Esophagus muscularis mucosa (tissue), 4 donors: ENCODE measurements around the gene SYT15. TPM values are rescaled to one million over a fixed set of nuclear protein-coding genes. Genes with fewer than 3 reads are reported as not detected.
A peak's percentile ranks its signal among the peaks of the same experiment; 100 is the strongest.
"Not testable (repeated sequence)": the region's sequence is repeated elsewhere in the genome, so short reads cannot be mapped to it uniquely, and the experiment has no call there.

Experiments
- DNase-seq: peaks from one replicate; pipeline ENCODE4 v3.0.0-alpha.2; 2017; ENCODE audit errors: extremely low spot score
- H3K27ac ChIP-seq, 4 donors: fragments of 200-600 bp; sonication (generic); replicated peaks in 1 of 4; 1 replicate in 3 of 4; 2 replicates in 1 of 4; pipeline ENCODE4 v1.5.1; 2016 to 2019; ENCODE audit warnings: mild to moderate bottlenecking in 1 of 4
- H3K27me3 ChIP-seq, 4 donors: fragments of 200-600 bp; sonication (generic); one replicate each; pipeline versions ENCODE4 v1.5.1 to v1.6.0; 2016 to 2019
- H3K36me3 ChIP-seq, 4 donors: fragments of 200-600 bp; sonication (generic); one replicate each; pipeline ENCODE4 v1.5.1; 2016 to 2019
- H3K4me1 ChIP-seq, 4 donors: fragments of 200-600 bp; sonication (generic); one replicate each; pipeline ENCODE4 v1.5.1; 2016 to 2019
- H3K4me3 ChIP-seq, 4 donors: fragments of 200-600 bp; sonication (generic); 1 replicate in 2 of 4; 2 replicates in 2 of 4; pipeline ENCODE4 v1.5.1; 2016 to 2019; ENCODE audit warnings: mild to moderate bottlenecking in 4 of 4, moderate library complexity in 1 of 4
- H3K9me3 ChIP-seq, 4 donors: fragments of 200-600 bp; sonication (generic); 1 replicate in 3 of 4; 2 replicates in 1 of 4; pipeline ENCODE4 v1.5.1; 2016 to 2019
- CTCF ChIP-seq, 3 experiments: fragments of 200-600 bp in 2 of 3; fragments of 450-650 bp in 1 of 3; sonication (generic) in 2 of 3; IDR thresholded peaks; one replicate each; pipeline ENCODE4 v1.5.1; 2017 to 2019; ENCODE audit warnings: antibody characterized with exemption in 3 of 3, mild to moderate bottlenecking in 2 of 3, moderate library complexity in 1 of 3
- EP300 ChIP-seq: sonication (generic); formaldehyde crosslinking; IDR thresholded peaks from one replicate; pipeline ENCODE4 v1.6.1; 2017; ENCODE audit warnings: antibody characterized with exemption
- POLR2A ChIP-seq: fragments of 450-650 bp; IDR thresholded peaks from one replicate; pipeline ENCODE4 v1.6.1; 2017; ENCODE audit warnings: antibody characterized with exemption, moderate library complexity, mild to moderate bottlenecking, low read depth
- POLR2AphosphoS5 ChIP-seq, 2 donors: sonication (generic); formaldehyde crosslinking; IDR thresholded peaks; one replicate each; pipeline ENCODE4 v1.6.1; 2017; ENCODE audit warnings: antibody characterized with exemption in 2 of 2
- WGBS: methylation state at CpG from one replicate; pipeline ENCODE4 v1.1.5; 2018; 5-methylcytosine and 5-hydroxymethylcytosine counted together
- intact Hi-C: fragments of 100-400 bp; cut with DNase I; formaldehyde crosslinking; loops from one replicate; pipeline ENCODE4 v1.15.1; 2023
- total RNA-seq, 4 donors: library from RNA; depleted of rRNA; stranded (reverse); fragments of >200 nt; gene quantifications; one replicate each; pipeline versions ENCODE4 v1.1.0 to v1.2.1, GENCODE V29; 2016

Gene SYT15
- total RNA-seq, 4 donors from 2014 or later = 2.1 to 7.4 (median 5.4) TPM

DNA sequence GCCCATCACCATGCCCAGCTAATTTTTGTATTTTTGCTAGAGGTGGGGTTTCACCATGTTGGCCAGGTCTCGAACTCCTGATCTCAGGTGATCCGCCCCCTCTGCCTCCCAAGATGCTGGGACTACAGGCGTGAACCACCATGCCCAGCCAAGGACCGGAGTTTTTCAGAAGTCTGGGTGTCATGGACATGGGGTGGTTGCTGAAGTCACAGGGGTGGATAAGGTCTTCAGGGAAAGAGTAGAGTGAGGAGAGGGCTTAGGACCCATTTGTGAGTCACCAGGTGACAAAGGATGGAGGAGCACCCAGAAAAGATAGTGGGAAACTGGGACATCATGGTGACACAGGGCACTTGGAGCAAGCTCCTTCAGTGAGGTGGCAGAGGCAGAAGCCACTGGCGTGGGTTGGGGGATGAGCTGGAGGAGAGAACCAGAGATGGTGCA lies 19.7 kb upstream of the SYT15 start:
- WGBS = 88% methylated on average over 5 of the region's 5 CpGs
- Histone ChIP-seq H3K36me3 (no peaks in the 10 kb centered on the region), H3K4me1 (peaks cover 13 to 17% (median 15%) of the 10 kb centered on the region in 4 donors), H3K27ac (no peak overlapping the region), H3K27me3 (peaks cover 14 to 61% (median 26%) of the 10 kb centered on the region in 4 donors), H3K9me3 (no peaks in the 10 kb centered on the region), H3K4me3 (no peak overlapping the region)
- no peak for DNase-seq
- intact Hi-C loops = no loop called here
- TF ChIP-seq EP300 (no peak), CTCF (IDR thresholded peaks at IDR 0.05) (no peak), POLR2AphosphoS5 (IDR thresholded peaks at IDR 0.05) (no peak), POLR2A (no peak)

DNA sequence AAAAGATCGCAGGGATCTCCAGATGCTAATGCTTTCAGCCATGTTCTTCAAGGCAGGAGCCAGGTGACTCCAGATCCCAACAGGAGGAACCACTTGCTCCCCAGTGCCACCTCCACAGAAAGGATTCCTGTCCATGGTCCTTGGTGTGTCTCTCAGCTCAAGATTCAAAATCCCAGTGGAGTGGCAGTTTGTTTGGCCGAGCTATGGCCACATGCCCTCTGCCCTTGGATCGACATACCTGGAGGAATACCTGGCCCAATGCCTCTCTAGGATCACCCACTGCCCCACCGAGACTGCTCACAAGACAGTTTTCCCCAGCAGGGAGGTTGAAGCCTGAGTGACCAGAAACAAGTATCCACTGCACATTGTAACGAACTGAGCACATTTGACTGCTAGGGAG lies 18.5 kb upstream of the SYT15 start:
- H3K27me3 ChIP-seq = peaks cover 14 to 50% (median 26%) of the 10 kb centered on the region in 4 donors
- H3K9me3 ChIP-seq = no peaks in the 10 kb centered on the region
- no peaks in the 10 kb centered on the region for H3K36me3 ChIP-seq
- 78% methylated on average over 5 of the region's 5 CpGs for WGBS
- DNase-seq = no peak
- TF ChIP-seq CTCF (IDR thresholded peaks at IDR 0.05) (no peak), POLR2A (no peak)
- H3K4me1 ChIP-seq = peaks cover 13 to 17% (median 15%) of the 10 kb centered on the region in 4 donors
- H3K27ac ChIP-seq = no peak overlapping the region
- intact Hi-C loops = no loop called here
- no peak overlapping the region for H3K4me3 ChIP-seq

DNA sequence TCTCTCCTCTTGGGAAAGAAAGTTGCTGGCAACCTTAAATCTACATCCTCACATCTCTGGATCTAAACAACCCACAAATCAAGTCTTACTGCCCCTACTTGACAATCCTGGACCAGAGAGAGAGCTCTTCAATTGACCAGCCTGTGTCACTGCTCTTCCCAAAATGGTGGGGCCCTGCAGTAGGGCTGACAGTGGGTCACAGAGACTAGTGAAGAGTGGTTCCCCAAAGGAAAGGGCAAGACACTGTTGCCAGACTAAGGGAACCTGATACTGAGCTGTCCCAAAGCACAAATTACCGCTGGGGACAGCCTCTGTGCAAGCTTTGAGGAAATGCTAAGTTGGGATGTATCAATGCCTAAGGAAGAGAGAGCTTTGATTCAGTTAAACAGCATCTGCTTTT lies 18.0 kb upstream of the SYT15 start:
- Histone ChIP-seq H3K27me3 (peaks cover 10 to 44% (median 21%) of the 10 kb centered on the region in 4 donors), H3K4me1 (peaks cover 10 to 13% (median 12%) of the 10 kb centered on the region in 4 donors), H3K36me3 (no peaks in the 10 kb centered on the region), H3K4me3 (no peak overlapping the region), H3K27ac (no peak overlapping the region), H3K9me3 (no peaks in the 10 kb centered on the region)
- TF ChIP-seq EP300 (no peak), POLR2A (no peak), POLR2AphosphoS5 (IDR thresholded peaks at IDR 0.05) (no peak), CTCF (IDR thresholded peaks at IDR 0.05) (no peak)
- intact Hi-C loops = no loop called here
- no peak for DNase-seq
- WGBS = 53% methylated on average over 1 of the region's 1 CpG

DNA sequence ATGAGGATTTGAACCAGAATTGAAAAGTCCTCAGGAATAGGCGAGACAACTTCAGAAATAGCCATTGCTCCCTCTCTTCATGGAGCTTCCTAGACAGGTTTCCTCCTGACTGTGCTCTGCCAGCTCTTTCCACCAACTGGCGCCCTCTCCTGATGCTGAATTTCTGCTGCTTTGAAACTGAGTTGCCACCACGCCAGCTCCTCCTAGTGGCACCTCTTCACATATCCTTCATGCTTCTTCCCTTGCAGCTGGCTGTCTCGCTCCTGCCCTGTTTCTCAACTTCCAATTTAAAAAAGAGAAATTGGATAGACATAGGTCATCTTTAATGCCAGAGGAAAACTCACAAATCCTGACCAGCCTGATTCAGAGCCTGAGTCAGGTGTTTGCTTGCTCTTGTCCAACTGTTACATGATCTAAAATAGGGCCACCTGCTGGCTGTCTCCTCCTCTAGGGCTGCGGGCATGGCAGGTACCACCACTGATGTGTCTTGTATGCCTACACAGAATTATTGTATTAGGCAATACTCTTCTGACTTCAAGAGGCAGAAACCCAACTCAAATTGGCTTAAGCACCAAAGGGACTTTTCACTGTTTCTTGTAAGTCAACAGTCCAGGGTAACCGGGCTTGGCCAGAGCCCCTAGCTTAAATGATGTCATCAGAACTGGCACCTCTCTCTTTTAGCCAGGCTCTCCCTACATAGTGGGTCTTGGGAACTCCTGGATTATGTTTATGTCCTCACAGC lies 13.2 kb upstream of the SYT15 start:
- TF ChIP-seq CTCF (IDR thresholded peaks at IDR 0.05) = peak; percentile 48 to 78 (median 62)
- TF ChIP-seq POLR2AphosphoS5 (IDR thresholded peaks at IDR 0.05) = peak in 1 of 2 donors; percentile 19
- H3K36me3 ChIP-seq, DNase-seq, intact Hi-C loops, H3K27ac ChIP-seq, H3K4me1 ChIP-seq, H3K27me3 ChIP-seq, H3K4me3 ChIP-seq, H3K9me3 ChIP-seq: not testable (repeated sequence)
- 11% methylated on average over 4 of the region's 6 CpGs for WGBS

- no CpG with 5 or more reads among the region's 9 CpGs for WGBS
- H3K36me3 ChIP-seq, intact Hi-C loops, H3K9me3 ChIP-seq, H3K27ac ChIP-seq, H3K27me3 ChIP-seq, H3K4me3 ChIP-seq, H3K4me1 ChIP-seq, DNase-seq: not testable (repeated sequence)
Measured at GRCh38 chr10:46567151-46567550, 11.8 kb upstream of the SYT15 start.

DNA sequence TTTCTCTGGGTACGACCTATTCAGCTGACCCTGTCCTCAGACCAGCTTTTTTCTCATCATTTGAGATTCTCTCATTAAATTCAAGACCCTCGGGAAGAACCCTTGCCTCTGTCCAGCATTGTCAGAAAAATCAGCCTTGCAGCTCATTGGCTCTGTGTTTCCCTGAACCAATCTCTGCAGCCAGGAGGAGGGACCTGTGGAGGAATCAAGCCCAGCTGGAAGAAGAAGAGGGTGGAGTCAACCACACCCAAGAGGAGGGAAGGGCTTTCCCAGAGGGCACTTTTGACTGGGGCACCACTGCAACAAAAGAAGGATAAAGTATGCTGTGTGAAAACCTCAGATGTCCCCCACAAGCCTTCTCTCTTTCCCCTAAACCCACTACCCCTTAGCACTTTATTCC lies 8.3 kb upstream of the SYT15 start:
- intact Hi-C loops, H3K27ac ChIP-seq, H3K27me3 ChIP-seq, H3K4me1 ChIP-seq, H3K9me3 ChIP-seq, H3K4me3 ChIP-seq, DNase-seq, H3K36me3 ChIP-seq: not testable (repeated sequence)
- no CpG with 5 or more reads among the region's 2 CpGs for WGBS

DNA sequence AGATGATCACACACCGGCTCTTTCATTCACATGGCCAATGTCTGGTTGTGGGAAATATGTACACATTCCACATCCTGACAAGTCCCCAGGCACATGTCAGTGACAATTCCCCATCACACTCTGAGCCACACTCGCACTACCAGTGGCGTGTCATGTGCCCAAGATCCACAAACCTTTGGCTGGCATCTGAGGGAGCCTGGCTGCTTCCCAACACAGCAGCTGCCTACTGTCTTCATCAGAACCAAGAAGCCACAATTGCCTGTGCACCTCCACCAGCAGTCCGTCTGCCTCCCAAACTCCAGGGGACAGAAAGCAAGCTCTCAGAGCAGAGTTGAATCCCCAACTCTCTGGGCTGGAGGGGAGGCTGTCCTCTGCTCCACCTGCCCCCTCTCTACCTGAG lies 6.2 kb upstream of the SYT15 start:
- WGBS = 29% methylated on average over 2 of the region's 4 CpGs
- H3K4me1 ChIP-seq, H3K27ac ChIP-seq, DNase-seq, H3K27me3 ChIP-seq, H3K36me3 ChIP-seq, intact Hi-C loops, H3K9me3 ChIP-seq, H3K4me3 ChIP-seq: not testable (repeated sequence)

GRCh38 chr10:46573314-46573713 lies 5.6 kb upstream of the SYT15 start:
- intact Hi-C loops, H3K36me3 ChIP-seq, H3K4me1 ChIP-seq, H3K27ac ChIP-seq, H3K4me3 ChIP-seq, DNase-seq, H3K27me3 ChIP-seq, H3K9me3 ChIP-seq: not testable (repeated sequence)
- WGBS = 31% methylated on average over 3 of the region's 5 CpGs
